Urothelium cell line (cell line): ENCODE data around the gene PPP2R5C.
"Not testable (repeated sequence)": the region's sequence is repeated elsewhere in the genome, so short reads cannot be mapped to it uniquely, and the experiment has no call there.

Experiments
- DNase-seq: peaks from one replicate; pipeline ENCODE4 v3.0.0; 2011; ENCODE audit warnings: low spot score, mixed read lengths
- FAIRE-seq: peaks from 2 replicates; lab custom pipeline; 2011; peaks lifted over from hg19 to GRCh38; lab: Jason Lieb, UNC

The PPP2R5C gene

DNA sequence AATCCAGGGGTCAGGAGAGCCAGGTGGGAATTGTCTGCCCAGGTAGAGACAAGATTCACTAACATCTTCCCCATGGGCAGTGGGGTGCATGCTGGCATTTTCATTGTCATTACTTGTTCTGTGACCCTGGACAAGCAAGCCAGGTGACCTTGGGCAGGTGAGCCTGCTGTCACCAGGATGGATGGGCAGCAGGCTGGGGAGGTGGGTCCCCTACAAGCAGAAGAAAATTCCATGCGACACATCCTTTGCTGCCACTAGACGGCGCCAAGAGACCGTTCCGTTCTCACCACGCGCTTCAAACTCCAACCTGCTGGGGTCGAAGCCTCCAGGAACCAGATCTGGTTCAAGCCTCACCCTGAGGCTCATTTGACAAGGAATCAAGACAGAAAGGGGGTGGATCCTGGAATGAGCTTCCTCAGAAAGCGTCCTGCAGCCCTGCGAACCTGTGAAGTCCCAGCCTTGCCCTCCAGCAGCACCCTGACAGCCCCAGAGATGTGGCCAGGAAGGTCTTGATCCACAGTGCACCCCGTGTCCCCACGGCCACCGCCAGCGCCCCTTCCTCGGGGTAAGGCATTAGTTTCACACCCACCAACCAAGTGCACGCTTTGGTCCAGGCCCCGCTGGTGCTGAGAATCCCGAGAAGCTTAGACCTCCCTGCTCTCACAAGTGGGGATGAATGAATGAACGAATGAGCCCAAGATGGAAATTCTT is 199.7 kb downstream of the PPP2R5C start:
- FAIRE-seq (no peak), DNase-seq (peak; percentile 50)

DNA sequence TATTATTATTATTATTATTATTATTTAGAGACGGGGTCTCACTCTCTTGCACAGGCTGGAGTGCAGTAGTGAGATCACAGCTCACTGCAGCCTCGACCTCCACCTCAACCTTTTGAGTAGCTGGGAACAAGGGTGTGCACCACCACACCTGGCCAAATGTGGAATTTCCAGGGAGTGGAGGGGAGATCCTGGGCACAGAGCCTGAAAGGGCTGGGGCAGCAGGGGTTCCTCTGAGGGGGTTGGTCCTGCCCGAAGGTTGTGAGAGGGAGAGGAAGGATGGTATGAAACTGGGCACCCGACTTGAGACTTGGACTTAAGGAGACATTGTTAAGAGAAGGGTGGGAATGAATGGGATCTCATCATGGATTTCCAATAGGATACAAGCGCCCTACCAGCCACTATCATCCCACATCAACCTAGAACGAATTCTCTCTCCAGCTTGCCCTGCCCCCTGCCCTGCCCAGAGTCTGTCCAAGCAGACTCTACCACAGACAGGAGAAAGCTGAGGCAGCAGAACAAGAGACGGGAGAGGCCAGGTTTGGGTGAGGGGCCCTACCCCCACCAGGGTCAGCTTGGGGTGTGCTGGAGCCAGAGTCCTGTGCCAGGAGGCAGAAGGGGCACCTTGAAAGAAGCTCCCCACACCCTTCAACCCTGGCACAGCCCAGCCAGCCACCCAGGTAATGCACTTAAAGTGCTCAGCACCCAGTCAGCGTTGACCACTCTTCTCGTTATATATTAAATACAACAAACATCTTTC is 200.4 kb downstream of the PPP2R5C start:
- FAIRE-seq: no peak

GRCh38 chr14:101962503-101962874 is 201.0 kb downstream of the PPP2R5C start:
- DNase-seq: peak; percentile 64

More for the DNA sequence above, 200.4 kb downstream of the PPP2R5C start:
- no peak for DNase-seq

GRCh38 chr14:101963052-101963451 is 201.5 kb downstream of the PPP2R5C start:
- DNase-seq: no peak
- no peak for FAIRE-seq

More at GRCh38 chr14:101962503-101962874, 201.0 kb downstream of the PPP2R5C start:
- no peak for FAIRE-seq

DNA sequence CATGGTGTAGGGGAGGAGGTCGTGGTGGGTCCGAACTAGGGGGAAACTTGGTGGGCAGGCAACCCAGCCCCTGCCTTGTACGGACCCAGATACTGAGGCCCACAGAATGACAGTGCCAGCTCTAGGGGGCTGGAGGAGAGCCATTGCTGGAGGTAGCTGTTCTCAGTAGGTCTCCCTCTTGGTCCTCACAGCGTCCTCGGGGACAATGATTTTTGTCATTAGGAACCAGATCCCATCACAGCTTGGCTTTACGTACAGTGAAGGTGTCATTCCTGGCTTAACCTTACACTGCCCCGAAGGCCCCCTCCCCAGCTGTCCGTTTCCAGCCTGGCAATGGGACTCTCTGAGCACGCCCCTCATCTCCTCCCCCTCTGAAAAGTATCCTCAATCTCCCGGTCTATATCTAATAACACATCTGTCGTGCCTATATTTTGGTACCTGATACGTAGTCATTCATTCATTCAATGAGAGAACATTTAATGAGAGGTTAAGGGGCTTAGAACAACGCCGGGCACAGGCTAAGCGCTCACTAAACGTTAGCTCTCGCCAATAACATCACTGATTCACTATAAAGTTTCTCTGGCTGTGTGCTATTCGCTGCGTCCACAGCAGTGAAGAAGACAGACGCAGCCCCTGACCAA is 202.3 kb downstream of the PPP2R5C start:
- no peak for FAIRE-seq
- DNase-seq: no peak

DNA sequence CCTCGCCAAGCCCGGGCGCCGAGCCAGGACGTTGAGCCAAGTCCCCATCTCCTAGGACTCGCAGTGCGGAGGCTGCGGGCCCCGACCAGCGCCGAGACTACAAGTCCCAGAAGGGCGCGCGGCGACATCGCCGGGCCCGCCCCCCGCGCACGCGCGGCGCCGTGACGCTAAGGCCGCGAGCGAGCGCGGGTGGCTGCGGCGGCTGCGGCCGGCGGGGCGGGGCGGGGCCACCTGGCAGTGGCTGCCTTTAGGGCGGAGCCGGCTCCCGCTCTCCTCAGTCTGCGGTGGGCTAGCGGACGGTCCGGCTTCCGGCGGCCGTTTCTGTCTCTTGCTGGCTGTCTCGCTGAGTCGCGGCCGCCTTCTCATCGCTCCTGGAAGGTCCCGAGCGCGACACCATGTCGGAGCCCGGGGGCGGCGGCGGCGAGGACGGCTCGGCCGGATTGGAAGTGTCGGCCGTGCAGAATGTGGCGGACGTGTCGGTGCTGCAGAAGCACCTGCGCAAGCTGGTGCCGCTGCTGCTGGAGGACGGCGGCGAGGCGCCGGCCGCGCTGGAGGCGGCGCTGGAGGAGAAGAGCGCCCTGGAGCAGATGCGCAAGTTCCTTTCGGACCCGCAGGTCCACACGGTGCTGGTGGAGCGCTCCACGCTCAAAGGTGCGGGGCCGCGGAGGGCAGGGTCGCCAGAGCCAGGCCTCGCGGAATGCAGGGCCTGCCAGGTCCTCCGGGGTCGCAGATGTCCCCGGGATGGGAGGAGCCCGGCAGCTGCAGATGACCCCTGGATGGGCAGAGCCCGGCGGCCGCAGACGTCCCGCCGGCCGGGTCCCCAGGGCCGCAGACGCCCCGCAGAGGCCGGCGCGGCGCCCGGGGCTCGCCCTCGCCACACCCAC is 203.0 kb downstream of the PPP2R5C start, which contains the start of gene DYNC1H1:
TSS of gene DYNC1H1 (plus strand) at position 277 of the 884 bp plus-strand sequence. CDS start at position 396, 119 bp downstream.
- FAIRE-seq (no peak), DNase-seq (peak; percentile 89)

DNA sequence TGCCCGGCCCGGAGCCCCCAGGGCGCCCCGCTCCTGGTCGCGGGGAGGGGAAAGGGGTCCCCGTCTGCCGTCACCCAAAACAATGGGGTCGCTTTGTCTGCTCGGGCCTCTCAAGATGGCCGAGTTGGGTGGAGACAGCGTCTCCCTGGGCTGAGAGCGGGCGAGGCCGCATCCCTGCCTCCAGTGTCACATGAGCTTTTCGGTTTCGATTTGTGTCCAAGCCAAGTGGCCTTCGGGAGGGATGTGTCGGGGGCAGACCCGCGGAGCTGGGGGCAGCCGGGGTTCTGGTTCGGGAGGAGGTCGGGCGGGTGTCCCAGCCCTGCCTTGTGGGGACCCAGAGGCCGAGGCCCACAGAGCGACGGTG is 203.7 kb downstream of the PPP2R5C start:
- FAIRE-seq (no peak), DNase-seq (peak; percentile 31)

GRCh38 chr14:101965770-101966722 is 204.5 kb downstream of the PPP2R5C start:
- FAIRE-seq (no peak), DNase-seq (no peak)

DNA sequence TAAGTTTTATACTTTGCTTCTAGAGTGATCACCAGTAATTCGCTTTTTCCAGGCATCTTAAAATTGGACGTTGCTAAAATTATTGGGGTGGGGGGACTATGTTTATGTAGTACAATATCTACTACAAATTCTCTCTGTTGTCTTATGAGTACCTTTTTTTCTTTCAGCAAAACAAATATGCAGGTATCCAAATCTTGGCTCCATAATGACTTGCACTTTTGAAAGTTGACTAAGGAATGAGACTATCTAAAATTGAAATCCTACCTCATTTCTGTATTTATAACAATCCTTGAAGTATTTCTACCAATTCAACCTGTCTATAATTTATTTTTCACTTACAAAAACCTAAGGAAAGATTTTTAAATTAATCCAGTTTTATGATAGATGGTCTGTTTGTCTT is 205.2 kb downstream of the PPP2R5C start:
- no peak for FAIRE-seq
- DNase-seq: no peak

DNA sequence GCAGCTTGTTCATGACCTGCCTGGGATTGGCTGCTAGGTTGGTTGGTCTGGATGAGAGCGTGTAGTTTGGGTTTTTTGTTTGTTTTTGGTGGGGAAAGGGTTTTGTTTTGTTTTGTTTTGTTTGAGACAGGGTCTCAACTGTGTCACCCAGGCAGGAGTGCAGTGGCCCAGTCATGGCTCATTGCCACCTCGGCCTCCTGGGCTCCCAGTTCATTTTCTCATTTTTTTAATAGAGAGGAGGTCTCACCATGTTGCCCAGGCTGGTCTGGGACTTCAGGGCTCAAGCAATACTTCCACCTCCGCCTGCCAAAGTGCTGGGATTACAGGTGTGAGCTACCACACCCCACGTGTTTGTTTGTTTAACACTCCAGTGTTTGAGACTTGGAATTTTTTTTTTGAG is 206.7 kb downstream of the PPP2R5C start:
- FAIRE-seq (no peak), DNase-seq (no peak)

DNA sequence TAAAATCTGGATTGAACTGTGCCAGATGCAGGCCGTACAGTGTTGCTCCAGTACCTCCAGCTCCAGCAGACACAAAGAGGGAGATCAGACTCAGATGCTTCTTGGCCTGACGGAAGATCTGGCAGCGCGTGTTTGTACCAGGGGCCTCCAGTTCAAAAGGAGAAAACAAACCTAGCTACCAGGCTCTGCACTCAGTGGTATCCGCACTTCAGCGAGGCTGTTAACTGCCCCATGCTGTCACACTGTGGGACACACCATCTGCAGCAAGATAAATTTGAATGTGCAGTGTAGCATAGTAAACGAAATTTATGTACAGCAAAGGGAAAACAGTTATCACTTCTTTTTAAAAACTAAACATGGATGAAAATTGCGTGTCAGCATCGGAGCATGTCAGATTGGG is 208.0 kb downstream of the PPP2R5C start:
- DNase-seq (no peak), FAIRE-seq (no peak)

DNA sequence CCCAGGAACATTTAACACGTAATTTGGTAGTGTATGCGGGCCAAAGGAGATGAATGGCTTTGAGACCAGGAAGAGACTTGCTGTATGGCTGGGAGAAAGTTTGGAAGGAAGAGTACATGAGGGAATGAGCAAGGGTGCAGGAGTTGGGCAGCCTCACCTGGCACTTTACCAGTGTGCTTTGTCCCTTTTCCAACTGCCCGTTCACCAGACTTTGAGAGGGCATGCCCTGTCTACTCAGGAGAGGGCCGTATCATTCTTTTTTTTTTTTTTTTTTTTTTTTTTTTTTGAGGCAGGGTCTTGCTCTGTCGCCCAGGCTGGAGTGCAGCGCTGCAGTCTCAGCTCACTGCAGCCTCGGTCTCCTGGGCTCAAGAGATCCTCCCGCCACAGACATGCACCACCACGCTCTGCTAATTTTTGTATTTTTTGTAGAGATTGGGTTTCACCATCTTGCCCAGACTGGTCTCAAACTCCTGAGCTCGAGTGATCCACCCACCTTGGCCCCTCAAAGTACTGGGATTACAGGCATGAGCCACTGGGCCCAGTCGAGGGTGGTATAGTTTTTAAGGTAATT is 209.4 kb downstream of the PPP2R5C start:
- DNase-seq (no peak), FAIRE-seq (no peak)

DNA sequence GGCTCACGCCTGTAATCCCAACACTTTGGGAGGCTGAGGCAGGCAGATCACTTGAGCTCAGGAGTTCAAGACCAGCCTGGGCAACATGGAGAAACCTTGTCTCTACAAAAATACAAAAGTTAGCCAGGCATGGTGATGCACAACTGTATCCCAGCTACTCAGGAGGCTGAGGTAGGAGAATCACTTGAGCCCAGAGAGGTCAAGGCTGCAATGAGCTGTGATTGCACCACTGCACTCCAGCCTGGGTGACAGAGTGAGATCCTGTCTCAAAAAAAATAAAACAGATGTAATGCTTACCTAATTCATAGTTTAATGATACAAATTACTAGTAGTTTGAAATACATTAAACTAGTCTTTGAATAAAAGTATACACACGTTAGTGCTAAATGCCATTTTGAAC is 209.9 kb downstream of the PPP2R5C start:
- DNase-seq: not testable (repeated sequence)

GRCh38 chr14:101972126-101972866 is 210.8 kb downstream of the PPP2R5C start:
- FAIRE-seq (peak; percentile 23), DNase-seq (peak; percentile 82)

More for the DNA sequence above, 209.9 kb downstream of the PPP2R5C start:
- not testable (repeated sequence) for FAIRE-seq

- FAIRE-seq: no peak
- DNase-seq: no peak
These were observed 211.8 kb downstream of the PPP2R5C start for GRCh38 chr14:101973356-101973755.

DNA sequence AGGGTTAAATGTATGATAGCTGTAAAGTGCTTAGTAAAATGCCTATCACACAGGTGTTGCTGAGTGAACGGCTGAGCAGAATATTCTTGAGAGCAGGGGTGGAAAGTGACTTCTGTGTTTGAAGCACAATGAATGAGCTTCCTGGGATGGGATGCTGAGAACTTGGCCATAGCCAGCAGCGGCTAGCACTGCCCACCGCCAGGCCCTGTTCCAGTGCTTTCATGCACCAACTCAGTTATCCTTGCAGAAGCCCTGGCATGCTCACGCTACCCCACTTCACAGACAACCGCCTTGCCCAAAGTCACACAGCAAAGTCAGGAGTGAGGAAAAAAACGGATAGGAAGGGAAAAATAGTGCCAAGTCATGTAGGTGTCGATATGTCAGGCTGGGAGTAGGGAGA is 213.7 kb downstream of the PPP2R5C start:
- no peak for FAIRE-seq
- DNase-seq: no peak
